B cell (primary cell): Measurements from ENCODE around the gene GRM8. TPM values are rescaled to one million over a fixed set of nuclear protein-coding genes. Genes with fewer than 3 reads are reported as not detected.

Source experiments
- ATAC-seq: fragments of 200-7000 bp; cut with Tn5 transposase; one replicate; pipeline ENCODE4 v1.10.0; 2021; ENCODE audit warnings: low read depth, mild to moderate bottlenecking, moderate number of reproducible peaks, moderate library complexity
- CTCF ChIA-PET: fragments of 350-600 bp; sonication (Branson Sonifier 250); formaldehyde crosslinking; loops from one replicate; lab custom pipeline; 2021; ENCODE audit warnings: antibody characterized with exemption, inconsistent platforms; lab: Charles Lee
- POLR2A ChIA-PET: fragments of 350-600 bp; sonication (Branson Sonifier 250); formaldehyde crosslinking; loops from one replicate; lab custom pipeline; 2021; ENCODE audit warnings: antibody characterized with exemption; lab: Charles Lee
- DNase-seq: peaks from one replicate; pipeline ENCODE4 v3.0.0; 2013
- H2AFZ ChIP-seq: 2 replicates; pipeline ENCODE4 v1.6.1; 2012; ENCODE audit warnings: mild to moderate bottlenecking, low read depth, low read length; ENCODE audit not compliant: insufficient read depth, poor library complexity, severe bottlenecking
- H3K27ac ChIP-seq, 2 donors: 1 replicate in 1 of 2; 2 replicates in 1 of 2; pipeline ENCODE4 v1.5.1; 2012 to 2013; ENCODE audit warnings: low read length in 2 of 2, mild to moderate bottlenecking in 2 of 2, moderate library complexity in 1 of 2
- H3K27me3 ChIP-seq, 4 experiments: fragments of 200-600 bp in 1 of 4; sonication (generic) in 1 of 4; replicated peaks in 1 of 4; 1 replicate in 2 of 4; 2 replicates in 2 of 4; pipeline versions ENCODE4 v1.6.1 to v1.7.0; 2013 to 2016; ENCODE audit warnings: low read length in 3 of 4, mild to moderate bottlenecking in 2 of 4, mixed read lengths in 1 of 4, moderate library complexity in 1 of 4; ENCODE audit not compliant: insufficient read depth in 4 of 4, control insufficient read depth in 3 of 4; ENCODE audit errors: control extremely low read depth in 1 of 4
- H3K36me3 ChIP-seq, 2 experiments: replicated peaks in 1 of 2; 1 replicate in 1 of 2; 2 replicates in 1 of 2; pipeline versions ENCODE4 v1.6.1 to v1.7.1; 2013; ENCODE audit warnings: low read length in 1 of 2; ENCODE audit not compliant: insufficient read depth in 2 of 2, control insufficient read depth in 1 of 2; ENCODE audit errors: control extremely low read depth in 1 of 2, extremely low read depth in 1 of 2
- H3K4me1 ChIP-seq, 2 donors: fragments of 200-600 bp in 1 of 2; sonication (generic) in 1 of 2; 1 replicate in 1 of 2; 2 replicates in 1 of 2; pipeline versions ENCODE4 v1.5.1 to v1.6.1; 2013 to 2017; ENCODE audit warnings: low read length in 2 of 2; ENCODE audit not compliant: control insufficient read depth in 2 of 2, insufficient read depth in 2 of 2
- H3K4me2 ChIP-seq: replicated peaks from 2 replicates; pipeline ENCODE3; 2012; ENCODE audit warnings: mild to moderate bottlenecking, low read depth, low read length; ENCODE audit not compliant: poor library complexity, severe bottlenecking
- H3K4me3 ChIP-seq, 5 experiments: fragments of 200-600 bp in 1 of 5; sonication (generic) in 1 of 5; 1 replicate in 3 of 5; 2 replicates in 2 of 5; pipeline versions ENCODE4 v1.5.1 to v1.7.0; 2011 to 2016; ENCODE audit warnings: low read length in 4 of 5, mild to moderate bottlenecking in 4 of 5, low read depth in 2 of 5, control low read depth in 1 of 5, moderate library complexity in 1 of 5; ENCODE audit not compliant: insufficient read depth in 1 of 5; ENCODE audit errors: control extremely low read depth in 1 of 5, extremely low read depth in 1 of 5
- H3K79me2 ChIP-seq: fragments of 200-600 bp; sonication (generic); one replicate; pipeline ENCODE4 v1.6.0; 2016; ENCODE audit warnings: low read length; ENCODE audit not compliant: control insufficient read depth, insufficient read depth
- H3K9ac ChIP-seq: fragments of 200-600 bp; sonication (generic); 2 replicates; pipeline ENCODE4 v1.6.1; 2017; ENCODE audit warnings: mild to moderate bottlenecking, low read length, moderate library complexity
- H3K9me3 ChIP-seq, 3 donors: one replicate each; pipeline versions ENCODE4 v1.6.1 to v1.7.1; 2013; ENCODE audit warnings: low read length in 2 of 3; ENCODE audit not compliant: control insufficient read depth in 2 of 3, insufficient read depth in 1 of 3; ENCODE audit errors: control extremely low read depth in 1 of 3
- H4K20me1 ChIP-seq: 2 replicates; pipeline ENCODE4 v1.6.0; 2012; ENCODE audit warnings: mild to moderate bottlenecking, low read length; ENCODE audit not compliant: insufficient read depth, control insufficient read depth, poor library complexity, severe bottlenecking
- H3K27ac Mint-ChIP-seq: one replicate; pipeline ENCODE4 v1.8.0; 2021; ENCODE audit warnings: mixed read lengths
- H3K27me3 Mint-ChIP-seq: one replicate; pipeline ENCODE4 v1.8.0; 2021; ENCODE audit warnings: mixed read lengths
- H3K4me1 Mint-ChIP-seq: one replicate; pipeline ENCODE4 v1.8.0; 2021; ENCODE audit warnings: mixed read lengths
- H3K4me3 Mint-ChIP-seq: one replicate; pipeline ENCODE4 v1.8.0; 2021; ENCODE audit warnings: mixed read lengths
- H3K9me3 Mint-ChIP-seq: one replicate; pipeline ENCODE4 v1.8.0; 2022; ENCODE audit warnings: mixed read lengths; ENCODE audit not compliant: insufficient read depth
- CTCF ChIP-seq: fragments of 200-600 bp; IDR thresholded peaks from one replicate; pipeline ENCODE4 v1.8.0; 2022; ENCODE audit warnings: antibody characterized with exemption, mild to moderate bottlenecking
- EZH2 ChIP-seq: IDR thresholded peaks from 2 replicates; pipeline ENCODE4 v1.6.1; 2012; ENCODE audit warnings: borderline replicate concordance, low read depth, mild to moderate bottlenecking, moderate library complexity, low read length; ENCODE audit not compliant: insufficient read depth, poor library complexity, severe bottlenecking
- WGBS: methylation state at CpG from one replicate; pipeline ENCODE4 v1.1.5; 2013; ENCODE audit warnings: missing lambda C conversion rate; ENCODE audit not compliant: insufficient coverage; 5-methylcytosine and 5-hydroxymethylcytosine counted together
- intact Hi-C: fragments of 100-400 bp; cut with micrococcal nuclease; formaldehyde crosslinking; loops from one replicate; pipeline ENCODE4 v1.10.0; 2022
- polyA plus RNA-seq: library from polyadenylated mRNA; depleted of rRNA; stranded (reverse); fragments of >200 nt; gene quantifications from 2 replicates; pipeline ENCODE4 v1.2.3, GENCODE V29; 2012
- total RNA-seq, 2 donors: library from RNA; stranded (reverse); fragments of 120-200 nt in 1 of 2; gene quantifications; 1 replicate in 1 of 2; 2 replicates in 1 of 2; pipeline versions ENCODE4 v1.2.3 to v1.2.4, GENCODE V29; 2013 to 2022

The GRM8 gene
- total and polyA plus RNA-seq, 2 donors (not counting 1 experiment from before 2014, with no cell fraction given): not detected

- no peak overlapping the region for H3K4me2 ChIP-seq
- ATAC-seq: no peak
- ChIA-PET POLR2A (no interaction called here), CTCF (no interaction called here)
- no peaks in the 10 kb centered on the region for H3K4me1 ChIP-seq
- no peak overlapping the region for H3K4me3 Mint-ChIP-seq
- no peaks in the 10 kb centered on the region for H3K4me1 Mint-ChIP-seq
- no peak for TF ChIP-seq EZH2
- TF ChIP-seq CTCF: no peak
- peaks cover 0 to 8% (median 5%) of the 10 kb centered on the region in 3 donors for H3K9me3 ChIP-seq
- H3K4me3 ChIP-seq: no peak overlapping the region
- H3K27me3 ChIP-seq: no peaks in the 10 kb centered on the region
- H3K27me3 Mint-ChIP-seq: no peaks in the 10 kb centered on the region
- H4K20me1 ChIP-seq: no peaks in the 10 kb centered on the region
- H3K9me3 Mint-ChIP-seq: no peaks in the 10 kb centered on the region
- H3K27ac ChIP-seq: no peak overlapping the region
- H3K9ac ChIP-seq: no peak overlapping the region
- DNase-seq: no peak
- H3K27ac Mint-ChIP-seq: no peak overlapping the region
- no peaks in the 10 kb centered on the region for H3K79me2 ChIP-seq
- H2AFZ ChIP-seq: no peak overlapping the region
- intact Hi-C loops: no loop called here
- no peaks in the 10 kb centered on the region for H3K36me3 ChIP-seq
These were observed 779.9 kb downstream of the GRM8 start for GRCh38 chr7:126472825-126473224.

- no peak overlapping the region for H3K4me2 ChIP-seq
- H3K4me1 Mint-ChIP-seq: no peaks in the 10 kb centered on the region
- no peaks in the 10 kb centered on the region for H3K79me2 ChIP-seq
- intact Hi-C loops: no loop called here
- ATAC-seq (no peak), DNase-seq (no peak)
- H3K9ac ChIP-seq: no peak overlapping the region
- H3K4me1 ChIP-seq: no peaks in the 10 kb centered on the region
- H3K36me3 ChIP-seq: no peaks in the 10 kb centered on the region
- H3K27me3 Mint-ChIP-seq: no peaks in the 10 kb centered on the region
- no peaks in the 10 kb centered on the region for H3K9me3 ChIP-seq
- no peaks in the 10 kb centered on the region for H3K27me3 ChIP-seq
- POLR2A ChIA-PET: no interaction called here
- H3K27ac Mint-ChIP-seq: no peak overlapping the region
- H3K27ac ChIP-seq: no peak overlapping the region
- H3K4me3 ChIP-seq: no peak overlapping the region
- WGBS: no CpG with 5 or more reads among the region's 2 CpGs
- TF ChIP-seq CTCF: no peak
- TF ChIP-seq EZH2: no peak
- CTCF ChIA-PET: no interaction called here
- no peak overlapping the region for H2AFZ ChIP-seq
- H3K4me3 Mint-ChIP-seq: no peak overlapping the region
- H3K9me3 Mint-ChIP-seq: no peaks in the 10 kb centered on the region
- H4K20me1 ChIP-seq: no peaks in the 10 kb centered on the region
These were observed 790.3 kb downstream of the GRM8 start for GRCh38 chr7:126462405-126462804.
